Stimulated activated CD8-positive, alpha-beta memory T cell treated with anti-CD3 and anti-CD28 coated beads, Interleukin-7, amount 100 ng/mL, for 24 hours (primary cell): Measurements from ENCODE around the gene SCAND1.

Experiments
- DNase-seq: peaks from one replicate; pipeline ENCODE4 v3.0.0-alpha.2; 2020; ENCODE audit warnings: low read depth

The SCAND1 gene

GRCh38 chr20:35904982-35905663, 49.2 kb downstream of the SCAND1 start:
- no peak for DNase-seq

- no peak for DNase-seq
These were observed 50.5 kb downstream of the SCAND1 start for GRCh38 chr20:35903843-35904242.
